Articular chondrocyte of knee joint (primary cell): Measurements from ENCODE around the gene HAPLN2. TPM values are rescaled to one million over a fixed set of nuclear protein-coding genes. Genes with fewer than 3 reads are reported as not detected.

Experiments
- total RNA-seq: library from RNA; depleted of rRNA; stranded (reverse); fragments of >200 nt; gene quantifications from 2 replicates; pipeline ENCODE4 v1.2.3, GENCODE V29; 2012

The HAPLN2 gene
- not detected in 2 replicates for total RNA-seq

GRCh38 chr1:156618853-156619581 lies at the start of gene HAPLN2:
TSS of gene HAPLN2 (plus strand) at chr1:156619415. CDS start at chr1:156623491, 4,076 bp downstream.

GRCh38 chr1:156571919-156572662 lies 47.1 kb upstream of the HAPLN2 start, which contains the start of gene IQGAP3:
TSS of gene IQGAP3 (minus strand) at chr1:156572565. CDS start at chr1:156572529, 36 bp downstream.

GRCh38 chr1:156579472-156579871 lies 39.7 kb upstream of the HAPLN2 start, which contains the start of gene TTC24:
TSS of gene TTC24 (plus strand) at chr1:156579723. CDS start at chr1:156581365, 1,642 bp downstream.

GRCh38 chr1:156591432-156592157 lies 27.6 kb upstream of the HAPLN2 start, which contains the start of gene NAXE:
TSS of gene NAXE (plus strand) at chr1:156591776. CDS start at chr1:156591805, 29 bp downstream.

GRCh38 chr1:156601122-156601830 lies 17.9 kb upstream of the HAPLN2 start, which contains the start of gene GPATCH4:
TSS of gene GPATCH4 (minus strand) at chr1:156601479.

GRCh38 chr1:156641761-156642264 lies 22.6 kb downstream of the HAPLN2 start, which contains the start of gene BCAN:
TSS of gene BCAN (plus strand) at chr1:156642117. CDS start at chr1:156646055, 3,938 bp downstream.

Other genes with a start within 250 kb of the HAPLN2 start
- 14.7 and 19.6 TPM in 2 replicates for gene MEF2D, start 118.6 kb upstream of the HAPLN2 start, total RNA-seq
- 17.2 and 19.9 TPM in 2 replicates for gene IQGAP3, start 46.9 kb upstream of the HAPLN2 start, total RNA-seq
- not detected in 2 replicates for gene TTC24, start 39.7 kb upstream of the HAPLN2 start, total RNA-seq
- 49.9 and 52.4 TPM in 2 replicates for gene NAXE, start 27.6 kb upstream of the HAPLN2 start, total RNA-seq
- 10.5 and 10.6 TPM in 2 replicates for gene GPATCH4, start 17.9 kb upstream of the HAPLN2 start, total RNA-seq
- not detected in 2 replicates for gene BCAN, start 22.7 kb downstream of the HAPLN2 start, total RNA-seq
- gene NES, start 58.0 kb downstream of the HAPLN2 start, total RNA-seq = 0.26 and 0.65 TPM in 2 replicates
- 1.6 and 3.0 TPM in 2 replicates for gene CRABP2, start 86.2 kb downstream of the HAPLN2 start, total RNA-seq
- gene METTL25B, start 109.1 kb downstream of the HAPLN2 start, total RNA-seq = 8.5 and 10.8 TPM in 2 replicates
- 15.6 and 19.5 TPM in 2 replicates for gene ISG20L2, start 109.4 kb downstream of the HAPLN2 start, total RNA-seq
- gene MRPL24, start 121.7 kb downstream of the HAPLN2 start, total RNA-seq = 28.9 and 35.8 TPM in 2 replicates
- 131 and 139 TPM in 2 replicates for gene HDGF, start 132.3 kb downstream of the HAPLN2 start, total RNA-seq
- gene PRCC, start 148.1 kb downstream of the HAPLN2 start, total RNA-seq = 21.9 and 22.0 TPM in 2 replicates
- gene SH2D2A, start 197.4 kb downstream of the HAPLN2 start, total RNA-seq = 0.52 TPM in 1 of 2 replicates, not detected in the other
- gene INSRR, start 239.7 kb downstream of the HAPLN2 start, total RNA-seq = under 0.01 TPM in 1 of 2 replicates, not detected in the other
- gene NTRK1, start 241.4 kb downstream of the HAPLN2 start, total RNA-seq = 0.11 TPM in 1 of 2 replicates, not detected in the other